Occipital lobe (tissue), 2 donors: Measurements from ENCODE around the gene TCF4. TPM values are rescaled to one million over a fixed set of nuclear protein-coding genes. Genes with fewer than 3 reads are reported as not detected.

ENCODE experiments used
- DNase-seq: peaks from one replicate; lab custom pipeline; 2025; lab: John Stamatoyannopoulos, UW
- total RNA-seq: library from RNA; depleted of rRNA; stranded (reverse); fragments of >200 nt; gene quantifications from one replicate; pipeline ENCODE4 v1.2.3, GENCODE V29; 2014

The TCF4 gene
- total RNA-seq, 1 donor from 2014 or later, result 1,429 TPM

DNA sequence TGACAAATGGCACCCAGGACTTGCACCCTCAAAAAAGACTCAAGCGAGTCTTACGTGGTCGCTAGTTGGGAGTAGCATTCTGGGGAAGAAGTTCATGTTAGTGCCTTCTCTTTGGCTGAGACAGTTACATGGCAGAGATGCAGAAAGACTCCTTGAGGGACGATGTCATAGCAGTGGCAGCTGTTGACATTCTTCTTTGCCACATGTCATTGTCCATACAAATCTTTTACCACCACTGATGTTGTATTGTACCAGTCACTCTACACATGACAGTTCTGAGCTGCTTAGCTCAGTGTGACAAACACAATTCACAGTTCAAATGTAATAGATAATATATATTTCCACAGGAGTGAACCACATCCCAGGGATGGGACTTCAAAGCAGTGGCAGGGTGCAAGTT lies 197.1 kb downstream of the TCF4 start:
- DNase-seq, result no peak

GRCh38 chr18:55387139-55387984 lies 200.6 kb downstream of the TCF4 start:
- DNase-seq, result no peak

DNA sequence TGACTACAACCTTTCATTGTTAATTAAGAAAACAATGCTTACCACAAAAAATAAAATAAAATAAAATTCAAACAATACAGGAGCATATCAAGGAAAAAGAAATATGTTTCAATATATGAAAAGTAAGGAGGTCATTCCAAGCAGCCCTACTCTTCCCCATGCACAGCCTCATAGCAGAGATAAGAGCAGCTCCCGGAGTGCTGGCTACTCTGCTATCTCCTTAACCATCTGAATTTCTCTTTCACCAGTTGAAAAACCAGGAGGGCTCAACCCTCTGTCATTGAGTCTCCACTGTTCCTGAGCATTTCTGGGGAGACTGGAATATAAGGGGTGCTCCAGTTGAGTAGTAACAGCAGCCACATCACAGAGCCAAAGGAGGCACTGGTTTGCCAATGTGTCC lies 201.4 kb downstream of the TCF4 start:
- no peak for DNase-seq

GRCh38 chr18:55385770-55386169 lies 202.2 kb downstream of the TCF4 start:
- DNase-seq, result peak; percentile 40

DNA sequence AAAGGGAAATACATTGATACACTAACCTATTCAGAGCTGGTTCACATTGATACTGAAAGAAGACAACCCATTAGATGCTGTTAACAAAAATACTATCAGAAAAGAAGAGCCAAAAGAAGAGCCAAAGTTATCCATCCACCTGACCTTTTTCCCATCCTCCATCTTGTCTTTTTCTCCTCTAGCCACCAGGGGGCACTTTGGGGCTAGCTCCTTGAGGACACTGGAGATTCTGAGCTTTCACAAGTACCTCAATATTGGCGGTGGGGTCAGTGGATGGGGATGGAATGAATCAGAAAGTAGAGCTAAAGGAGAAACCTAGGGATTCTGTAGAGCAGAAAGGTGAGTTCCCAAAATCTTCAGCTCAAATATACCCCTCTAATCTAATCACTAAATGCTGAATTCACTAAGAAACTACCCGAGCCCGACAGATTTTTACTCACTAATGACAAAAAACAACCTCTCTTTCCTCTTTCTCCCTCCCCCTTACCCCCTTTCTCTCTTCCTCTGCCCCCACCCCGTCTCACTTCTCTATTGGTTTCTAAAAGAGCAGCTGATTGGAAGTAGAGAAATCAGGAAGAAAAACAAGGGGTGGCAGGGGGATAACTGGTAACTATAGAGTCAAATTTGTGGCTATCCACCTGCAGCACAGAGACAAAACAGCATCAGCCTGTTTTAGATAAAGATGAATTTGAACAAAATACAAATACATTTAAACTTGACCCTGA lies 203.3 kb downstream of the TCF4 start:
- no peak for DNase-seq

DNA sequence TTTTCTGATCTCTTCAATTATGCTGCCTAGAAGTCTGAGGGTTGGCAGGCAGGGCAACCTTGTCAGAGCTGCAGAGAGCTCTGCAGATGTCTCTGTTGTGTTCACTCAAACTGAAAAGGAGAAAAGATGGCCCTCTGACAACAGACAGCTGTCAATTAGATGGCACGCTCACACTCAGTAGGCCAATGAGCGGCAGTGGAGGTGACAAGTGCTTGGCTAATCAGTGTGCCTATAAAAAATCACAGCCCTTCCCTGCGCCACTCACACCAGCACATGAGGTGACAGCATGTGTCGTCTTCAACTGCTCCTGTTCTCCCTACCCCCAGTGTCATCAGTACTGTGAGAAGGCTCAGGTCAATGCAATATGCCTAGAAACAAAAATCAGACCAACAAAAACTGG lies 203.9 kb downstream of the TCF4 start:
- DNase-seq, result no peak

DNA sequence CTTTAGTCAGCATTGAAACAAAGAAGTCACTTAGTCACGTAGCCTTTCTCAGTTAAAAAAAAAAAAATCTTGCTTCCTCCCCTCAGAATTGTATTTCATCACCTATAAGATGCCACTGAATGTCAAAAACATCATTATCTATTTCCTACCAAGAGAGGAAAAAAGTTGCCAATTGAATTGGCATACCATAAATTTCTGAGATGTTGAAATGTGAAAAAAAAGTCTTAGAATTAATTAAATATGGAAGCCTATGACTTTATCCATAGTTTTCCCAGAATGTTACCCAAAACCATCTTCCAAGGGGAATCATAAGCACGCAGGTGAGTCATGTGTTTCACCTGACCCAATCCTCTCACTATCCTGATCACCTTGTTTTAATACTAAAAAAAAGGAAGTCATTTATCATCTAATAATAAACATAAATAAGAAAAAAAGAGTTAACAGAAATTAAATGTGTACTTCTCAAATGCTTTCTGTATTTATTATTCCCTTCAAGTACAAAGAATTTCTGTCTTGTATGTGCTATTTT lies 205.7 kb downstream of the TCF4 start:
- no peak for DNase-seq

DNA sequence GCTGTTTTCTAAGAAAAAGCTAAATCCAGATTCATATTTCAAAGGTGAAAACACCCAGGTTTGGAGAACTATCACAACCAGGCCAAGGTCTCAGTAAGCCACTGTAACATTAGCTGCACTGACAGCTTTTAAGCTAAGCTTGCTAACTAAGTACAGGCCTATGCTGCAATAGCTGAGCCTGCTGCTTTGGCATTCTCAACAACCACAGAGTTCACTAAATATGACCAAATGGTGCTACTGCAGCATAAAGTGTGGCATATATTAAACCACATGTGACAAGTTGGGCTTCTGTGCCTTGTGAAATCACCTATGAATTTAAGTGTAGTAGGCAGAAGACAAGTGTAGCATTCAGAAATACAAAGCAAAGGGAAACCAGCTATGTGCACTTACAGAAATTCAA lies 206.7 kb downstream of the TCF4 start:
- DNase-seq, result no peak

GRCh38 chr18:55380589-55380988 lies 207.4 kb downstream of the TCF4 start:
- no peak for DNase-seq

GRCh38 chr18:55376387-55376786 lies 211.6 kb downstream of the TCF4 start:
- no peak for DNase-seq

- no peak for DNase-seq
Measured at GRCh38 chr18:55375930-55376329, 212.1 kb downstream of the TCF4 start.

GRCh38 chr18:55374741-55375140 lies 213.3 kb downstream of the TCF4 start:
- no peak for DNase-seq

DNA sequence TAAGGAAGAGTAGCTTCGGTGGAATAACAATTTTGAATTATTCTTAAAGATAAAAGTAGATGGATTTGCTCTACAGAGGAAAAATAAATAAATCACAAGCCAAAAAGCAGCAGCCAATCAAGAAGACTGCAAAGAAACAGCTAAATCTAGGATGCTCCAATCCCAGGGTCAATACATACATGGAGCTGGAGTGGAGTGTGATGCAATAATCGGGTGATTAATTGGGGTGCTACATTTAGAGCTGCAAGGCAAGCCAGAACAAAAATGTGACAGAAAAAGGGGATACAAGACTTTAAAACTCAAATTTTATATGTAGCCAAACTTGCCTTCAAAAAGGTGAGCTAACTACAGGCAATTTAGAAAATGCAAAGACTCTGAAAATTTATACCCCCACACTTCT lies 215.8 kb downstream of the TCF4 start:
- DNase-seq, result no peak

- no peak for DNase-seq
Measured at GRCh38 chr18:55370936-55371335, 217.1 kb downstream of the TCF4 start.

- DNase-seq, result no peak
Measured at GRCh38 chr18:55369346-55369745, 218.6 kb downstream of the TCF4 start.

DNA sequence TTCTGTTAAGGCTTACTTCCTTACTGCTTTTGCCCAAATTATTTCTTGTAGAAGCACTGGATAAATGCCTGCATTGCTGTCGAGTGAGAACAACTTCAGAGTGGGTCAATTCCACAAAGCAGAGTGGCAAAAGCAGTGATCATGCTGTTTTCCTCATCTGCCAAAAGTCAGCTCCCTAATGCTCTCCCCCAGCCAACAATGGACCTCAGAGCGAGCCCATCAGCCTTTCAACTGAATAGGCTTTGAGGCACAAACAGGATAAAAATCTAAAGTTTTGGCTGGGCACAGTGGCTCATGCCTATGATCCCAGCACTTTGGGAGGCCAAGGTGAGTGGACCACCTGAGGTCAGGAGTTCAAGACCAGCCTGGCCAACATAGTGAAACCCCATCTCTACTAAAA lies 222.7 kb downstream of the TCF4 start:
- no peak for DNase-seq

DNA sequence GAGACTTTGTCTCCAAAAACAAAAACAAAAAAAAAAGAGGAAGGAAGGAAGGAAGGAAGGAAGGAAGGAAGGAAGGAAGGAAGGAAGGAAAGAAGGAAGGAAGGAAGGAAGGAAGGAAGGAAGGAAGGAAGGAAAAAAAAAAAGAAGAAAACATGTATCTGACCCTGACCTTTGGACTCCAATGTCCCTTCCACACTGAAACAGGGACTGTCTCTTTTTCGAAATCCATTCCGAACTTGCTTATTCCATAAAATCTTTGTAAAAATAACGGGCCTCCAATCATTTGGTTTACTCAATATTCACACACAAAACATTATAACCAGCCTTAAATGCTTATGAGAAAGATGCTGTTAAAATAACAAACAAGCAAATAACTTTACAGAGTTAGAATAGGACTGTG lies 225.7 kb downstream of the TCF4 start:
- DNase-seq, result no peak

DNA sequence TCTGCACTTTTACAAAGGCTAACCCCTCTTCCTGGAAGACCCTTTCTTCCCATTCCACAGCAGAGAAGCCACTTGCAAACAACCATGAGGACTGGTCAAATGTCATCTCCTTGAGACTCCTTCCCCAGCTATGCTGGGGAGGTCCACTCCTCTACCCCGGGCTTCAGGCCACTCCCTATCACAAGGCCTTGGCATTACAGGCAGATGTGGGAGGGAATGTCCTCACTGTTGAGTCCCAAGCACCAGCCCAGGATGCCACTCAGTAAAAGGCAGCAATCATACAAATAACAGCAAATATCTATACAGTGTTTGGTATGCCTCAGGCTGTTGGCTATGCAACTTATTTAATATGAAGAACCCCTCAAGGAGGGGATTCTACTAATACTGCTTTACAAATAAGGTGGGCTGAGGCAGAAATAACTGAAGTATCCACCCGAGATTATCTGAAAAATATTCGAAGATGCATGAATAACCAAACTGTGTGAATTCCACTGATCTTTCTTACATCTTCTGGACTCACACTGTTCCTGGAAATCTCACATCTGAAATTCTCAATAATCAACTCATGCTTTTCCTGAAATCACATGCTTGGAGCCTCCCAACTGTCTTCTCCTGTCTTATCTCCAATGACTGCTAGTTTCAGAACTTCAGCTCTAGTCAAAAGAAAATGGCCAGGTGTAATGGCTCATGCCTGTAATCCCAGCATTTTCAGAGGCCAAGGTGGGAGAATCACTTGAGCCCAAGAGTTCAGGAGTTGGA lies 226.3 kb downstream of the TCF4 start:
- DNase-seq, result no peak

- DNase-seq, result no peak
Measured at GRCh38 chr18:55360061-55360460, 227.9 kb downstream of the TCF4 start.

GRCh38 chr18:55356815-55357214 lies 231.2 kb downstream of the TCF4 start:
- DNase-seq, result no peak

- no peak for DNase-seq
Measured at GRCh38 chr18:55355223-55355622, 232.8 kb downstream of the TCF4 start.

DNA sequence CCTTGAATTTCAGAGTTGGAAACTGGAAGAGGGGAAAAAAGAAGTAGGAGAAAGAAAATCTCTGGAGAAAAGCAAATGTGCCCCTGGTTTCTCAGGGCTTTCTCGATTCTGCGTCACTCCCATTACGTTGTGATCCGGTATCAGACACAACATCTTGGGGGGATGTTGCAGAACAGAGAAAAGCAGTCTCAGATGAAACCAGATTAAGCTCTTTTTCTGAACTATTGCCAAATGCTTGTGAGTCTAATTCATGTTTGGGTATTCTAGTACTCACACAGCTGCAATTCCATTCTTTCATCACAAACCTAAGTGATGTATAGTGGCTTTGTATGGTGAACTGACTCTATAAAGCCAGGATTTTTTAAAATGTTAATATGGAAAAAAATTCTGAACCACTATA lies 233.2 kb downstream of the TCF4 start:
- no peak for DNase-seq
